Prostate gland (tissue), 2 donors: Measurements from ENCODE around the gene PIP4P1.

Experiments
- POLR2A ChIP-seq: fragments of 450-650 bp; IDR thresholded peaks from one replicate; pipeline ENCODE4 v1.6.1; 2016; ENCODE audit warnings: antibody characterized with exemption, mild to moderate bottlenecking
- POLR2AphosphoS5 ChIP-seq: sonication (generic); formaldehyde crosslinking; IDR thresholded peaks from one replicate; pipeline ENCODE4 v1.6.1; 2017; ENCODE audit warnings: antibody characterized with exemption
- TF ChIP-seq, protein P1 (sequence below), 4 experiments: fragments of 200-600 bp in 2 of 4; fragments of 450-650 bp in 2 of 4; sonication (generic) in 2 of 4; IDR thresholded peaks; 1 replicate in 3 of 4; 2 replicates in 1 of 4; pipeline ENCODE4 v1.5.1; 2016 to 2019; ENCODE audit warnings: antibody characterized with exemption in 4 of 4, mild to moderate bottlenecking in 2 of 4, moderate library complexity in 2 of 4

DNA sequence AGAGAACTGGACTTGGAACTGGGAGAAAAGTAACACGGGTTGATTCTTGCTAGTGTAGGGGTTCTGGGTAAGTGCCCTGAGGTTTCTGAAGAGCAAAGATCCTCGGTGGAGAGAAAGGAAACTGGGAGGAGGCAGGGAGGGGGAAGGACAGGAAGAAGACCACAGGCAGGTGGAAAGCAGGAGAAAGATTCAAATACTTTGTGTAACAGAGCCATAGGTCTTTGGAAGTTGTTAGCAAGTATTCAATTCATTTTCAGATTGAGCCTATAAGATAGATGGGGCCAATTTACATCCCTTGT, 9.3 kb upstream of the PIP4P1 start:
- no peak for TF ChIP-seq POLR2A
- no peak for TF ChIP-seq POLR2AphosphoS5
- TF ChIP-seq, protein P1, sequence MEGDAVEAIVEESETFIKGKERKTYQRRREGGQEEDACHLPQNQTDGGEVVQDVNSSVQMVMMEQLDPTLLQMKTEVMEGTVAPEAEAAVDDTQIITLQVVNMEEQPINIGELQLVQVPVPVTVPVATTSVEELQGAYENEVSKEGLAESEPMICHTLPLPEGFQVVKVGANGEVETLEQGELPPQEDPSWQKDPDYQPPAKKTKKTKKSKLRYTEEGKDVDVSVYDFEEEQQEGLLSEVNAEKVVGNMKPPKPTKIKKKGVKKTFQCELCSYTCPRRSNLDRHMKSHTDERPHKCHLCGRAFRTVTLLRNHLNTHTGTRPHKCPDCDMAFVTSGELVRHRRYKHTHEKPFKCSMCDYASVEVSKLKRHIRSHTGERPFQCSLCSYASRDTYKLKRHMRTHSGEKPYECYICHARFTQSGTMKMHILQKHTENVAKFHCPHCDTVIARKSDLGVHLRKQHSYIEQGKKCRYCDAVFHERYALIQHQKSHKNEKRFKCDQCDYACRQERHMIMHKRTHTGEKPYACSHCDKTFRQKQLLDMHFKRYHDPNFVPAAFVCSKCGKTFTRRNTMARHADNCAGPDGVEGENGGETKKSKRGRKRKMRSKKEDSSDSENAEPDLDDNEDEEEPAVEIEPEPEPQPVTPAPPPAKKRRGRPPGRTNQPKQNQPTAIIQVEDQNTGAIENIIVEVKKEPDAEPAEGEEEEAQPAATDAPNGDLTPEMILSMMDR (IDR thresholded peaks at IDR 0.05) = no peak
